ENCODE results near the gene CD151.

DNA sequence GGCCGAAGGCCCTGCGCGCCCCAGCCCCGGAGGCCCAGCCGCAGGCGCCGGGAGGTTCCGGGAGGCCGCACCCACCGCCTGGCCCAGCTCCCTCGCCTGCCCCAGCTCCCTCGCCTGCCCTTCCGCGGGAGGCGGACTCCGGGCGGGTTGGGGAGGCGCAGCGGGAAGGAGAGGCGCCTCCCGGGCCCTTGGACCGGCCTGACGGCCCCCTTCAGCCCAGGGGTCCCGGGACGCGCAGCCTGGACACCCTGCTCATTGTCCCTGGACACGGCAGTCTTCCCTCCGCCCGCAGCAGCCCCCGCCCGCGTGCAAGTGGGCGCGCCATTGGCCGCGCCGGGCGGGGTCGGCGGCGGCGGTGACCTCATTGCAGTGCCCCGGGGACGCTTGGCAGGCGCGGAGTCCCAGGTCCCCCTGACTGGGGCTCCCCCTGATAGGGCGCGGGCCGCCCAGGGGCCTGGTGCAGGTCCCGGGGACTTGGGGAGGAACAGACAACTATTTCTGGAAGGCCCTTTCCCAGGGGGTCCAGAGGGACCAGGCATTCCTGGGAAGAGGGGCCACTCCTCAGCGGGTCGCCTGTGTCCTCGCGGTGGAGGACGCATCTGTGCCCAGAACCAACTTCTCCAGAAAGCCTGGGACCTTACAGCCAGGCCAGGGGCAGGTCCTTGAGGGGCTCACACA is 501 bp downstream of the CD151 start:
- TF ChIP-seq, protein P1, sequence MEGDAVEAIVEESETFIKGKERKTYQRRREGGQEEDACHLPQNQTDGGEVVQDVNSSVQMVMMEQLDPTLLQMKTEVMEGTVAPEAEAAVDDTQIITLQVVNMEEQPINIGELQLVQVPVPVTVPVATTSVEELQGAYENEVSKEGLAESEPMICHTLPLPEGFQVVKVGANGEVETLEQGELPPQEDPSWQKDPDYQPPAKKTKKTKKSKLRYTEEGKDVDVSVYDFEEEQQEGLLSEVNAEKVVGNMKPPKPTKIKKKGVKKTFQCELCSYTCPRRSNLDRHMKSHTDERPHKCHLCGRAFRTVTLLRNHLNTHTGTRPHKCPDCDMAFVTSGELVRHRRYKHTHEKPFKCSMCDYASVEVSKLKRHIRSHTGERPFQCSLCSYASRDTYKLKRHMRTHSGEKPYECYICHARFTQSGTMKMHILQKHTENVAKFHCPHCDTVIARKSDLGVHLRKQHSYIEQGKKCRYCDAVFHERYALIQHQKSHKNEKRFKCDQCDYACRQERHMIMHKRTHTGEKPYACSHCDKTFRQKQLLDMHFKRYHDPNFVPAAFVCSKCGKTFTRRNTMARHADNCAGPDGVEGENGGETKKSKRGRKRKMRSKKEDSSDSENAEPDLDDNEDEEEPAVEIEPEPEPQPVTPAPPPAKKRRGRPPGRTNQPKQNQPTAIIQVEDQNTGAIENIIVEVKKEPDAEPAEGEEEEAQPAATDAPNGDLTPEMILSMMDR (IDR thresholded peaks at IDR 0.05): no peak
- TF ChIP-seq EP300 (IDR thresholded peaks at IDR 0.05): no peak

All from gastroesophageal sphincter (tissue), 3 donors.